A549 (cell line): ENCODE results near the gene TOE1. TPM values are rescaled to one million over a fixed set of nuclear protein-coding genes. Genes with fewer than 3 reads are reported as not detected.
"Not testable (repeated sequence)": the region's sequence is repeated elsewhere in the genome, so short reads cannot be mapped to it uniquely, and the experiment has no call there.

Source experiments
- ATAC-seq, 2 experiments: fragments of 200-7000 bp in 1 of 2; fragments of >200 bp in 1 of 2; cut with Nextera tagmentation in 1 of 2; cut with Tn5 transposase in 1 of 2; 3 replicates each; pipeline versions ENCODE4 v1.8.0 to v1.9.1; 2018 to 2020; ENCODE audit warnings: mild to moderate bottlenecking in 1 of 2, moderate library complexity in 1 of 2
- CTCF ChIA-PET: fragments of 300-600 bp; sonication (Branson Sonifier 250); formaldehyde crosslinking; extraction: SDS; loops from one replicate; lab custom pipeline; 2021; ENCODE audit warnings: antibody characterized with exemption, inconsistent platforms; lab: Yijun Ruan, JAX
- POLR2A ChIA-PET: fragments of 350-600 bp; formaldehyde crosslinking; extraction: SDS; loops from one replicate; lab custom pipeline; 2021; ENCODE audit warnings: antibody characterized with exemption, inconsistent platforms; lab: Yijun Ruan, JAX
- DNase-seq, 2 experiments: peaks; one replicate each; pipeline versions ENCODE4 v3.0.0 to v3.0.0-alpha.2; 2011 to 2016; ENCODE audit warnings: low read depth in 1 of 2, low spot score in 1 of 2
- FAIRE-seq: peaks from 2 replicates; lab custom pipeline; 2011; peaks lifted over from hg19 to GRCh38; lab: Jason Lieb, UNC
- H3K27ac ChIP-seq, 2 experiments: fragments of >200 bp; sonication (Bioruptor Twin); formaldehyde crosslinking; 3 replicates each; pipeline ENCODE4 v1.5.1; 2016 to 2017
- H3K4me1 ChIP-seq: fragments of >200 bp; sonication (Bioruptor Twin); formaldehyde crosslinking; 3 replicates; pipeline ENCODE4 v1.6.1; 2016
- H3K4me2 ChIP-seq: fragments of >200 bp; sonication (Bioruptor Twin); formaldehyde crosslinking; 3 replicates; pipeline ENCODE4 v1.6.1; 2016
- H3K4me3 ChIP-seq: fragments of >200 bp; sonication (Bioruptor Twin); formaldehyde crosslinking; 3 replicates; pipeline ENCODE4 v1.5.1; 2016
- H3K9me3 ChIP-seq: fragments of >200 bp; sonication (Bioruptor Twin); formaldehyde crosslinking; 3 replicates; pipeline ENCODE4 v1.6.1; 2016
- BHLHE40 ChIP-seq: IDR thresholded peaks from 2 replicates; pipeline ENCODE4 v1.6.1; 2012; ENCODE audit warnings: low read depth, low read length, inconsistent platforms
- CEBPB ChIP-seq, 2 experiments: fragments of >200 bp in 1 of 2; sonication (Bioruptor Twin) in 1 of 2; formaldehyde crosslinking in 1 of 2; IDR thresholded peaks; 2 replicates each; pipeline ENCODE4 v1.6.1; 2012 to 2016
- EHMT2 ChIP-seq: fragments of 200-600 bp; sonication (generic); IDR thresholded peaks from 2 replicates; pipeline ENCODE4 v1.6.1; 2016; ENCODE audit warnings: antibody characterized with exemption, low read depth, mild to moderate bottlenecking, moderate library complexity
- EP300 ChIP-seq, 2 experiments: fragments of >200 bp; sonication (Bioruptor Twin); formaldehyde crosslinking; IDR thresholded peaks; 2 replicates in 1 of 2; 3 replicates in 1 of 2; pipeline ENCODE4 v1.6.1; 2016 to 2017
- ESRRA ChIP-seq: fragments of 150-350 bp; IDR thresholded peaks from 2 replicates; pipeline ENCODE4 v1.6.1; 2014; ENCODE audit warnings: mild to moderate bottlenecking, low read length, borderline replicate concordance
- FOSL2 ChIP-seq, 2 experiments: fragments of 450-650 bp in 1 of 2; fragments of >200 bp in 1 of 2; sonication (Bioruptor Twin) in 1 of 2; formaldehyde crosslinking; IDR thresholded peaks; 2 replicates each; pipeline versions ENCODE4 v1.5.0 to v1.6.1; 2016 to 2020; ENCODE audit warnings: mild to moderate bottlenecking in 1 of 2, moderate library complexity in 1 of 2
- HOXB5 ChIP-seq: fragments of 250-450 bp; sonication (Bioruptor Pico); IDR thresholded peaks from 2 replicates; pipeline ENCODE4 v1.5.0; 2020; ENCODE audit warnings: mild to moderate bottlenecking, moderate library complexity
- KDM1A ChIP-seq: fragments of 200-600 bp; sonication (generic); IDR thresholded peaks from 2 replicates; pipeline ENCODE4 v1.6.1; 2016; ENCODE audit warnings: low read depth, mild to moderate bottlenecking
- KDM5A ChIP-seq: fragments of 200-600 bp; sonication (generic); IDR thresholded peaks from 2 replicates; pipeline ENCODE4 v1.6.1; 2016; ENCODE audit warnings: antibody characterized with exemption, mild to moderate bottlenecking
- MYC ChIP-seq: IDR thresholded peaks from 2 replicates; pipeline ENCODE4 v1.6.1; 2012; ENCODE audit warnings: mild to moderate bottlenecking, inconsistent platforms, low read length, improper control_type of control experiment, borderline replicate concordance
- NFE2L2 ChIP-seq: fragments of 150-350 bp; conservative IDR thresholded peaks from 2 replicates; pipeline ENCODE4 v1.6.1; 2014; ENCODE audit warnings: low read length
- NPAS2 ChIP-seq: fragments of 250-450 bp; sonication (Bioruptor Pico); IDR thresholded peaks from 2 replicates; pipeline ENCODE4 v1.8.0; 2022; ENCODE audit warnings: mild to moderate bottlenecking, moderate library complexity, borderline replicate concordance
- NR3C1 ChIP-seq: fragments of >200 bp; sonication (Bioruptor Twin); formaldehyde crosslinking; IDR thresholded peaks from 3 replicates; pipeline ENCODE4 v1.6.1; 2017
- POLR2A ChIP-seq: IDR thresholded peaks from 2 replicates; pipeline ENCODE4 v1.6.1; 2012; ENCODE audit warnings: mild to moderate bottlenecking, low read length
- RAD21 ChIP-seq, 2 experiments: fragments of >200 bp in 1 of 2; sonication (Bioruptor Twin) in 1 of 2; formaldehyde crosslinking in 1 of 2; IDR thresholded peaks in 1 of 2; conservative IDR thresholded peaks in 1 of 2; 2 replicates in 1 of 2; 3 replicates in 1 of 2; pipeline ENCODE4 v1.6.1; 2012 to 2018; ENCODE audit warnings: inconsistent platforms in 1 of 2
- RARB ChIP-seq: fragments of 250-450 bp; sonication (Bioruptor Pico); IDR thresholded peaks from 2 replicates; pipeline ENCODE4 v1.8.0; 2021; ENCODE audit warnings: mild to moderate bottlenecking, moderate library complexity
- RFX5 ChIP-seq: fragments of 450-650 bp; IDR thresholded peaks from 2 replicates; pipeline ENCODE4 v1.7.1; 2014; ENCODE audit warnings: antibody characterized with exemption, mild to moderate bottlenecking, moderate library complexity
- SMC3 ChIP-seq: fragments of >200 bp; sonication (Bioruptor Twin); formaldehyde crosslinking; IDR thresholded peaks from 3 replicates; pipeline ENCODE4 v1.6.1; 2018; ENCODE audit warnings: inconsistent platforms
- TP53 ChIP-seq: fragments of 250-450 bp; sonication (Bioruptor Pico); IDR thresholded peaks from 2 replicates; pipeline ENCODE4 v1.5.0; 2021; ENCODE audit warnings: mild to moderate bottlenecking, moderate library complexity
- ZC3H11A ChIP-seq: fragments of 450-650 bp; IDR thresholded peaks from 2 replicates; pipeline ENCODE4 v1.6.1; 2014; ENCODE audit warnings: antibody characterized with exemption, mild to moderate bottlenecking
- WGBS: methylation state at CpG from one replicate; pipeline ENCODE4 v1.1.6; 2017; ENCODE audit errors: missing lambda C conversion rate; 5-methylcytosine and 5-hydroxymethylcytosine counted together
- polyA plus RNA-seq, 4 experiments: library from polyadenylated mRNA; depleted of rRNA in 3 of 4; stranded (reverse); fragments of >200 nt; fragmentation: RNase III in 1 of 4; extraction: RNeasy Plus Mini Kit Qiagen cat#74134 plus additional on column Dnase treatment in 1 of 4; gene quantifications; 2 replicates in 3 of 4; 3 replicates in 1 of 4; pipeline ENCODE4 v1.2.3, GENCODE V29; 2011 to 2017
- TF ChIP-seq, protein P1 (sequence below): fragments of >200 bp; sonication (Bioruptor Twin); formaldehyde crosslinking; IDR thresholded peaks from 3 replicates; pipeline ENCODE4 v1.6.1; 2016
- TF ChIP-seq, protein P2 (sequence below): IDR thresholded peaks from 2 replicates; pipeline ENCODE4 v1.6.1; 2012; ENCODE audit warnings: low read depth, borderline replicate concordance

The TOE1 gene
- polyA plus RNA-seq, 2 of the 4 experiments (the other 2 are of a cell fraction): 13.3 to 13.7 TPM

DNA sequence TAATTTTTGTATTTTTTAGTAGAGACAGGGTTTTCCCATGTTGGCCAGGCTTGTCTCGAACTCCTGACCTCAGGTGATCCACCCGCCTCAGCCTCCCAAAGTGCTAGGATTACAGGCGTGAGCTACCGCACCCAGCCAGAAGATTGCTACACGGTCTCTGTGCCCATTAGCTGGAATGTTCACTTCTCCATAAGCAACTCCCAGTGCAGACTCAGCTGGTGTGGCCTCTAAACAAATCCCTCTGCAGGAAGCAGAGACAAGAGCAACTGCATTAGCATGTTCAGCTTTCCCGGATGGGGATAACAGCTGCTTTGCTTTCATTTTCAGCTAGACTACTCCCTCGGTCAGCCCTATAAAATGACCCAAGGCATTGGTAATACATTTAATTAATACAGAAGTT is 21.0 kb downstream of the TOE1 start:
- not testable (repeated sequence) for H3K4me1 ChIP-seq, ATAC-seq, H3K9me3 ChIP-seq, DNase-seq, H3K4me2 ChIP-seq, FAIRE-seq, H3K27ac ChIP-seq, H3K4me3 ChIP-seq
- ChIA-PET CTCF (interaction anchor here (1.0 to 9.5 kb wide), 10 partner anchors 9 to 346 kb away, joined by 3 to 157 read pairs (median 6); partner anchors contain the start of genes CCDC163, MMACHC, MUTYH and TESK2), POLR2A (interaction anchor here (0.9 kb wide), 1 partner anchor 58 kb away, joined by 3 read pairs; no protein-coding TSS in a partner anchor)
- WGBS: 76% methylated on average over 7 of the region's 7 CpGs

DNA sequence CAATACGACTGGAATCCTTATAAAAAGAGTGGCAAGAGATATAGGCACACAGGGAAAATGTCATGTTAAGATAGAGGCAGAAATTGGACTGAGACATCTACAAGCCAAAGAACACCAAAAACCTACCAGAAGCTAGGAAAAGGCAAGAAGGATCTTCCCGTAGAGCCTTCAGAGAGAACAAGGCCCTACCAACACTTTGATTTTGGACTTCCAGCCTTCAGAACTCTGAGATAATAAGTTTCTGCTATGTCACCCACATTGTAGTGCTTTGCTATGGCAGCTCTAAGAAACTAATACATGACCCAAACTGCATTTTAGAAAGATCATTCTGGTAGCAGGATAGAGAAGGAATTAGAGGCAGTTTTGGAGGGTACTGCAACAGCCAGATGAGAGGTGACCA is 24.3 kb downstream of the TOE1 start:
- FAIRE-seq (no peak), DNase-seq (no peak), ATAC-seq (no peak)
- WGBS: 76% methylated on average over 2 of the region's 2 CpGs
- CTCF ChIA-PET: interaction anchor here (0.6 to 3.3 kb wide), 2 partner anchors 129 to 850 kb away, joined by 3 to 9 read pairs; no protein-coding TSS in a partner anchor
- no peak overlapping the region for H3K4me3 ChIP-seq
- TF ChIP-seq SMC3 (no peak), MYC (no peak), POLR2A (no peak), CEBPB (IDR thresholded peaks at IDR 0.05) (no peak)
- H3K9me3 ChIP-seq: no peaks in the 10 kb centered on the region
- H3K4me2 ChIP-seq: no peak overlapping the region
- POLR2A ChIA-PET: no interaction called here
- no peaks in the 10 kb centered on the region for H3K4me1 ChIP-seq
- no peak overlapping the region for H3K27ac ChIP-seq

DNA sequence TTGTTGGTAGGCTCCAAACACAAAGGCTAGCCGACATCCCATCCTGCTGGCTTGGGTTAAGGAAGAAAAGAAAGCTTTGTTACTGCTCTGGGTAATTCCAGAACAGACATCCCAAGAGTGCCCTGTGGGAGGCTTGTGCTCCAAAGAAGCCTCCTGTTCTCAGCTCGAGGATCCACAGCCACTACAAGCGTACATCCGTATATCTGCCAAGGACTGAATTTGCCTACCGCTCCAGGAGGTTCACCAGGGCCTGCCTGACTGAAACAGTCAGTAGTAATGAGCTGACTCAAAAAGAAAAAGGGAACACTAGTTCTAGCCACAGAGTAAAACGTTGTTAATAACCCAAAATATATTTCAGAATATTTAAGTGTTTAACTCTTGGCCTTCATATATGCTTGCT is 25.1 kb downstream of the TOE1 start:
- 75% methylated on average over 5 of the region's 6 CpGs for WGBS
- CTCF ChIA-PET: interaction anchor here (0.7 to 3.3 kb wide), 2 partner anchors 128 to 200 kb away, joined by 3 to 9 read pairs; no protein-coding TSS in a partner anchor
- no peak for TF ChIP-seq HOXB5
- no peak for TF ChIP-seq RAD21 (conservative IDR thresholded peaks at IDR 0.05 in 1 of 2, IDR thresholded peaks at IDR 0.05 in 1 of 2)
- no peak for TF ChIP-seq EP300 (IDR thresholded peaks at IDR 0.05)
- TF ChIP-seq NR3C1: no peak
- no peak for TF ChIP-seq KDM1A
- TF ChIP-seq KDM5A: no peak
- TF ChIP-seq, protein P1, sequence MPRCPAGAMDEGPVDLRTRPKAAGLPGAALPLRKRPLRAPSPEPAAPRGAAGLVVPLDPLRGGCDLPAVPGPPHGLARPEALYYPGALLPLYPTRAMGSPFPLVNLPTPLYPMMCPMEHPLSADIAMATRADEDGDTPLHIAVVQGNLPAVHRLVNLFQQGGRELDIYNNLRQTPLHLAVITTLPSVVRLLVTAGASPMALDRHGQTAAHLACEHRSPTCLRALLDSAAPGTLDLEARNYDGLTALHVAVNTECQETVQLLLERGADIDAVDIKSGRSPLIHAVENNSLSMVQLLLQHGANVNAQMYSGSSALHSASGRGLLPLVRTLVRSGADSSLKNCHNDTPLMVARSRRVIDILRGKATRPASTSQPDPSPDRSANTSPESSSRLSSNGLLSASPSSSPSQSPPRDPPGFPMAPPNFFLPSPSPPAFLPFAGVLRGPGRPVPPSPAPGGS: no peak
- TF ChIP-seq FOSL2 (IDR thresholded peaks at IDR 0.05): no peak
- TF ChIP-seq FOSL2 (CRISPR knock-in tag; IDR thresholded peaks at IDR 0.05): no peak
- no peak for TF ChIP-seq BHLHE40
- TF ChIP-seq TP53 (CRISPR knock-in tag): no peak
- TF ChIP-seq ESRRA: no peak
- TF ChIP-seq NPAS2: no peak
- TF ChIP-seq ZC3H11A: no peak
- TF ChIP-seq POLR2A: no peak
- no peak for TF ChIP-seq RARB (CRISPR knock-in tag)
- TF ChIP-seq, protein P2, sequence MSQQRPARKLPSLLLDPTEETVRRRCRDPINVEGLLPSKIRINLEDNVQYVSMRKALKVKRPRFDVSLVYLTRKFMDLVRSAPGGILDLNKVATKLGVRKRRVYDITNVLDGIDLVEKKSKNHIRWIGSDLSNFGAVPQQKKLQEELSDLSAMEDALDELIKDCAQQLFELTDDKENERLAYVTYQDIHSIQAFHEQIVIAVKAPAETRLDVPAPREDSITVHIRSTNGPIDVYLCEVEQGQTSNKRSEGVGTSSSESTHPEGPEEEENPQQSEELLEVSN: no peak
- TF ChIP-seq, all 56 proteins: peak for 0
- no peak for ATAC-seq
- Histone ChIP-seq H3K4me3 (no peak overlapping the region), H3K27ac (no peak overlapping the region), H3K9me3 (no peaks in the 10 kb centered on the region), H3K4me2 (no peak overlapping the region), H3K4me1 (no peaks in the 10 kb centered on the region)
- POLR2A ChIA-PET: no interaction called here
- DNase-seq: no peak
- FAIRE-seq: no peak

DNA sequence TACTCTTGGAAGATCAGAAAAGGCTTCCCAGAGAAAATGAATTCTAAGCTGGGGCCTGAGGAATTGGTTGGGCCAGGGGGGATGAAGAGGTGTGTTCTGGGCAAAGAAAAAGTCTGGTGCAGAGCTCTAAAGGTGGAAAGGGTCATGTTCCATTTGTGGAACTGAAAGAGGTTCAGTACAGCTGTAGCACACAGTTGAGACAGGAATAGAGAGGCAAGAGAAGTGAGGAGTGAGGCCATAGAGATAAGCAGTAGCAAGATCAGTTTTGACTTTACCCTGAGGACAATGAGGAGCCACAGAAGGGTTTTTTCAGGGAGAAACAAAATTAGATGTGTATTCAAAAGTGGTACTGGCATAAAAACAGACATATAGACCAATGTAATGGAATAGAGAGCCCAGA is 30.6 kb downstream of the TOE1 start:
- Histone ChIP-seq H3K4me1 (no peaks in the 10 kb centered on the region), H3K4me2 (no peak overlapping the region), H3K9me3 (no peaks in the 10 kb centered on the region), H3K27ac (no peak overlapping the region), H3K4me3 (no peak overlapping the region)
- ChIA-PET POLR2A (no interaction called here), CTCF (interaction anchor here (0.5 to 2.9 kb wide), 3 partner anchors 10 to 122 kb away, joined by 3 to 9 read pairs (median 4); no protein-coding TSS in a partner anchor)
- DNase-seq: no peak
- TF ChIP-seq RFX5 (no peak), EHMT2 (no peak), NFE2L2 (no peak)
- no peak for FAIRE-seq
- ATAC-seq: no peak
